K562 (cell line): Measurements from ENCODE around the gene PGD. TPM values are rescaled to one million over a fixed set of nuclear protein-coding genes. Genes with fewer than 3 reads are reported as not detected.

Experiments used
- ATAC-seq: fragments of 200-7000 bp; cut with Tn5 transposase; 3 replicates; pipeline ENCODE4 v1.9.1; 2020; ENCODE audit warnings: moderate library complexity
- BruUV-seq: library from RNA; stranded (reverse); fragments of 400-500 nt; replicated peaks from 2 replicates; lab custom pipeline; 2021; lab: Mats Ljungman, UMichigan
- CTCF ChIA-PET: fragments of 300-600 bp; formaldehyde crosslinking; extraction: SDS; loops from one replicate; lab custom pipeline; 2021; ENCODE audit warnings: low intra/inter-chr PET ratio; lab: Yijun Ruan, JAX
- POLR2A ChIA-PET: fragments of 300-600, 350-650 bp; sonication (Branson Sonifier 250); formaldehyde crosslinking; extraction: SDS; loops from one replicate; lab custom pipeline; 2021; ENCODE audit warnings: antibody characterized with exemption, inconsistent platforms; lab: Yijun Ruan, JAX
- DNase-seq, 4 experiments: peaks; one replicate each; pipeline versions ENCODE4 v3.0.0 to v3.0.0-alpha.2; 2011 to 2018; ENCODE audit warnings: low spot score in 3 of 4, mixed read lengths in 3 of 4; ENCODE audit errors: extremely low read depth in 1 of 4
- FAIRE-seq: peaks from 2 replicates; lab custom pipeline; 2011; peaks lifted over from hg19 to GRCh38; lab: Jason Lieb, UNC
- H2AFZ ChIP-seq: 2 replicates; pipeline ENCODE4 v1.6.0; 2011; ENCODE audit warnings: low read depth, low read length, control low read depth, inconsistent platforms
- H3K27ac ChIP-seq: fragments of 200-600 bp; 3 replicates; pipeline ENCODE4 v1.8.0; 2011; ENCODE audit warnings: low read depth, mild to moderate bottlenecking, control low read depth, inconsistent platforms, low read length, moderate library complexity, mixed read lengths; ENCODE audit errors: extremely low read depth
- H3K27me3 ChIP-seq, 2 experiments: fragments of 300-600 bp in 1 of 2; 2 replicates in 1 of 2; 3 replicates in 1 of 2; pipeline versions ENCODE4 v1.6.0 to v1.8.0; 2011; ENCODE audit warnings: inconsistent platforms in 2 of 2, low read length in 2 of 2, mild to moderate bottlenecking in 1 of 2, mixed read lengths in 1 of 2, moderate library complexity in 1 of 2; ENCODE audit not compliant: control insufficient read depth in 2 of 2, insufficient read depth in 2 of 2
- H3K36me3 ChIP-seq: fragments of 300-600 bp; 3 replicates; pipeline ENCODE4 v1.8.0; 2011; ENCODE audit warnings: mild to moderate bottlenecking, low read length, inconsistent platforms; ENCODE audit not compliant: control insufficient read depth, insufficient read depth
- H3K4me1 ChIP-seq, 2 experiments: fragments of 200-600 bp in 1 of 2; replicated peaks in 1 of 2; 2 replicates in 1 of 2; 3 replicates in 1 of 2; pipeline versions ENCODE4 v1.5.1 to v1.8.0; 2011; ENCODE audit warnings: inconsistent platforms in 2 of 2, low read length in 2 of 2, mild to moderate bottlenecking in 1 of 2, mixed read lengths in 1 of 2, moderate library complexity in 1 of 2; ENCODE audit not compliant: control insufficient read depth in 2 of 2, insufficient read depth in 2 of 2
- H3K4me2 ChIP-seq: 2 replicates; pipeline ENCODE4 v1.6.1; 2011; ENCODE audit warnings: low read length, control low read depth, inconsistent platforms, mixed read lengths; ENCODE audit not compliant: insufficient read depth
- H3K4me3 ChIP-seq: fragments of 200-600 bp; sonication (generic), shearing (Covaris generic); 2 replicates; pipeline ENCODE4 v1.5.1; 2016; ENCODE audit warnings: control low read depth, inconsistent platforms
- H3K79me2 ChIP-seq: fragments of 200-600 bp; 3 replicates; pipeline ENCODE4 v1.8.0; 2011; ENCODE audit warnings: low read length, inconsistent platforms; ENCODE audit not compliant: control insufficient read depth, insufficient read depth
- H3K9ac ChIP-seq, 2 experiments: 2 replicates each; pipeline versions ENCODE4 v1.6.0 to v1.6.1; 2011; ENCODE audit warnings: low read depth in 2 of 2, low read length in 2 of 2, control low read depth in 1 of 2, inconsistent platforms in 1 of 2, mild to moderate bottlenecking in 1 of 2, mixed read lengths in 1 of 2; ENCODE audit not compliant: insufficient read depth in 1 of 2
- H3K9me1 ChIP-seq: one replicate; pipeline ENCODE4 v1.6.0; 2011; ENCODE audit warnings: inconsistent platforms, mild to moderate bottlenecking, low read length, moderate library complexity; ENCODE audit not compliant: control insufficient read depth, insufficient read depth
- H3K9me3 ChIP-seq: replicated peaks from 2 replicates; pipeline ENCODE4 v1.5.1; 2011; ENCODE audit warnings: low read depth, low read length, inconsistent platforms; ENCODE audit not compliant: control insufficient read depth, insufficient read depth
- H4K20me1 ChIP-seq: replicated peaks from 2 replicates; pipeline ENCODE4 v1.6.1; 2011; ENCODE audit warnings: low read length, inconsistent platforms, mixed read lengths; ENCODE audit not compliant: control insufficient read depth, insufficient read depth
- PYGO2 ChIP-seq: fragments of 450-650 bp; IDR thresholded peaks from 2 replicates; pipeline ENCODE4 v1.6.1; 2016; ENCODE audit warnings: mild to moderate bottlenecking, missing genetic modification characterization, moderate library complexity, missing compliant biosample characterization
- RBM15 ChIP-seq: fragments of 200-400 bp; formaldehyde crosslinking; IDR thresholded peaks from 2 replicates; pipeline ENCODE4 v1.6.1; 2018; ENCODE audit warnings: mild to moderate bottlenecking, low read length, moderate library complexity; ENCODE audit not compliant: insufficient read depth
- THRB ChIP-seq: fragments of 450-650 bp; formaldehyde crosslinking; conservative IDR thresholded peaks from 2 replicates; pipeline ENCODE4 v1.4.0; 2022; ENCODE audit warnings: mild to moderate bottlenecking, missing genetic modification characterization
- ZFP36 ChIP-seq: fragments of 150-350 bp; IDR thresholded peaks from 2 replicates; pipeline ENCODE4 v1.6.1; 2018; ENCODE audit warnings: low read length, low read depth; ENCODE audit not compliant: partially characterized antibody
- whole genome bisulfite sequencing: fragments of 100-300 bp; shearing (Covaris generic); methylation state at CpG from one replicate; pipeline ENCODE4 v1.1.6; 2016; ENCODE audit warnings: low coverage, mixed read lengths; ENCODE audit not compliant: insufficient coverage; ENCODE audit errors: missing lambda C conversion rate; 5-methylcytosine and 5-hydroxymethylcytosine counted together
- in situ Hi-C: fragments of 300-500 bp; cut with MboI; formaldehyde crosslinking; loops from 4 replicates; pipeline ENCODE4 v1.15.0; 2018; ENCODE audit warnings: inconsistent platforms, mixed read lengths
- intact Hi-C: fragments of 100-400 bp; cut with micrococcal nuclease; formaldehyde crosslinking; loops from 2 replicates; pipeline ENCODE4 v1.14.2; 2022
- polyA plus RNA-seq, 8 experiments: library from polyadenylated mRNA; depleted of rRNA in 4 of 8; stranded (reverse) in 5 of 8; unstranded in 3 of 8; fragments of >200 nt; fragmentation: Nextera tagmentation in 2 of 8; fragmentation: Illumina TruSeq in 1 of 8; extraction: Ambion mirVana in 2 of 8; extraction: Trizol in 1 of 8; gene quantifications; 2 replicates each; pipeline versions ENCODE4 v1.2.1 to v1.2.3, GENCODE V29; 2011 to 2014; ENCODE audit warnings: inconsistent platforms in 1 of 8, missing spikeins in 1 of 8
- total RNA-seq, 7 experiments: library from RNA; depleted of rRNA in 6 of 7; stranded (reverse); fragments of >200 nt in 6 of 7; fragmentation: Illumina TruSeq in 2 of 7; extraction: Trizol in 2 of 7; gene quantifications; 2 replicates each; pipeline versions ENCODE4 v1.2.1 to v1.2.3, GENCODE V29; 2011 to 2021; ENCODE audit warnings: low replicate concordance in 1 of 7

The PGD gene
- total and polyA plus RNA-seq, 9 of the 15 experiments (the other 6 are each of a cell fraction or from before 2014, with no cell fraction given) = 177 to 542 (median 270) TPM

GRCh38 chr1:10379101-10379620 is 19.7 kb upstream of the PGD start:
- ATAC-seq (no peak), FAIRE-seq (no peak), DNase-seq (no peak)
- 56% methylated on average over 10 of the region's 10 CpGs for WGBS
- Histone ChIP-seq H3K4me2 (no peak overlapping the region), H3K9ac (peak overlapping the region in 1 of 2 experiments; percentile 57; a peak in 1 of 4 replicates), H3K27me3 (no peaks in the 10 kb centered on the region), H4K20me1 (no peaks in the 10 kb centered on the region), H3K9me3 (no peaks in the 10 kb centered on the region), H3K36me3 (peaks cover 18% of the 10 kb centered on the region; the same call in 1 of the 3 replicates), H3K27ac (no peak overlapping the region), H3K9me1 (no peaks in the 10 kb centered on the region), H2AFZ (no peak overlapping the region), H3K4me1 (peaks cover 8% of the 10 kb centered on the region in 2 experiments; a peak in 4 of 5 replicates), H3K79me2 (no peaks in the 10 kb centered on the region), H3K4me3 (no peak overlapping the region)
- intact Hi-C loops = loop anchor here (5.0 kb wide), 1 partner anchor 93 kb away; the partner anchor contains the start of genes DFFA and PEX14
- POLR2A ChIA-PET = interaction anchor here (0.9 to 1.2 kb wide), 2 partner anchors 111 to 163 kb away, joined by 3 to 4 read pairs; no protein-coding TSS in a partner anchor
- CTCF ChIA-PET = interaction anchor here (0.6 to 3.8 kb wide), 4 partner anchors 46 to 116 kb away, joined by 3 to 88 read pairs (median 17); partner anchors contain the start of gene CENPS
- no TSS peak for BruUV-seq
- TF ChIP-seq PYGO2 (tag) = no peak
- in situ Hi-C loops = loop anchor here (5.0 kb wide), 1 partner anchor 118 kb away; no protein-coding TSS in a partner anchor

- H3K4me2 ChIP-seq = no peak overlapping the region
Observed at GRCh38 chr1:10379676-10380075, 19.2 kb upstream of the PGD start.

More at GRCh38 chr1:10379676-10380075, 19.2 kb upstream of the PGD start:
- Histone ChIP-seq H4K20me1 (no peaks in the 10 kb centered on the region), H2AFZ (no peak overlapping the region), H3K9me1 (no peaks in the 10 kb centered on the region), H3K27me3 (no peaks in the 10 kb centered on the region), H3K36me3 (peaks cover 14% of the 10 kb centered on the region; the same call in 1 of the 3 replicates), H3K4me3 (no peak overlapping the region), H3K79me2 (no peaks in the 10 kb centered on the region), H3K4me1 (peaks cover 8 to 11% of the 10 kb centered on the region in 2 experiments; a peak in 4 of 5 replicates), H3K9ac (peak overlapping the region in 1 of 2 experiments; percentile 50; a peak in 1 of 4 replicates), H3K9me3 (no peaks in the 10 kb centered on the region), H3K27ac (no peak overlapping the region)
- CTCF ChIA-PET = no interaction called here
- no peak for TF ChIP-seq THRB (CRISPR knock-in tag)
- no peak for TF ChIP-seq ZFP36
- no peak for TF ChIP-seq RBM15
- BruUV-seq = no TSS peak
- in situ Hi-C loops (loop anchor here (5.0 kb wide), 1 partner anchor 118 kb away; no protein-coding TSS in a partner anchor), intact Hi-C loops (loop anchor here (5.0 kb wide), 1 partner anchor 93 kb away; the partner anchor contains the start of genes DFFA and PEX14)
- DNase-seq (no peak), FAIRE-seq (no peak), ATAC-seq (no peak)
- WGBS = 87% methylated on average over 6 of the region's 6 CpGs
- POLR2A ChIA-PET = no interaction called here
